T-helper 1 cell treated with Interleukin-12 subunit alpha and Interleukin-12 subunit beta and Interleukin-4 antibody, amounts not matched to agents 30 ng/mL and 1 ng/mL, for 36 hours (primary cell): ENCODE results near the gene KDM3B. TPM values are rescaled to one million over a fixed set of nuclear protein-coding genes. Genes with fewer than 3 reads are reported as not detected.
"Not testable (repeated sequence)": the region's sequence is repeated elsewhere in the genome, so short reads cannot be mapped to it uniquely, and the experiment has no call there.

Experiments used
- intact Hi-C: fragments of 100-400 bp; cut with micrococcal nuclease; formaldehyde crosslinking; loops from one replicate; pipeline ENCODE4 v1.15.1; 2024
- total RNA-seq: library from RNA; stranded (reverse); gene quantifications from 2 replicates; pipeline ENCODE4 v1.2.3, GENCODE V29; 2022

Gene KDM3B, protein sequence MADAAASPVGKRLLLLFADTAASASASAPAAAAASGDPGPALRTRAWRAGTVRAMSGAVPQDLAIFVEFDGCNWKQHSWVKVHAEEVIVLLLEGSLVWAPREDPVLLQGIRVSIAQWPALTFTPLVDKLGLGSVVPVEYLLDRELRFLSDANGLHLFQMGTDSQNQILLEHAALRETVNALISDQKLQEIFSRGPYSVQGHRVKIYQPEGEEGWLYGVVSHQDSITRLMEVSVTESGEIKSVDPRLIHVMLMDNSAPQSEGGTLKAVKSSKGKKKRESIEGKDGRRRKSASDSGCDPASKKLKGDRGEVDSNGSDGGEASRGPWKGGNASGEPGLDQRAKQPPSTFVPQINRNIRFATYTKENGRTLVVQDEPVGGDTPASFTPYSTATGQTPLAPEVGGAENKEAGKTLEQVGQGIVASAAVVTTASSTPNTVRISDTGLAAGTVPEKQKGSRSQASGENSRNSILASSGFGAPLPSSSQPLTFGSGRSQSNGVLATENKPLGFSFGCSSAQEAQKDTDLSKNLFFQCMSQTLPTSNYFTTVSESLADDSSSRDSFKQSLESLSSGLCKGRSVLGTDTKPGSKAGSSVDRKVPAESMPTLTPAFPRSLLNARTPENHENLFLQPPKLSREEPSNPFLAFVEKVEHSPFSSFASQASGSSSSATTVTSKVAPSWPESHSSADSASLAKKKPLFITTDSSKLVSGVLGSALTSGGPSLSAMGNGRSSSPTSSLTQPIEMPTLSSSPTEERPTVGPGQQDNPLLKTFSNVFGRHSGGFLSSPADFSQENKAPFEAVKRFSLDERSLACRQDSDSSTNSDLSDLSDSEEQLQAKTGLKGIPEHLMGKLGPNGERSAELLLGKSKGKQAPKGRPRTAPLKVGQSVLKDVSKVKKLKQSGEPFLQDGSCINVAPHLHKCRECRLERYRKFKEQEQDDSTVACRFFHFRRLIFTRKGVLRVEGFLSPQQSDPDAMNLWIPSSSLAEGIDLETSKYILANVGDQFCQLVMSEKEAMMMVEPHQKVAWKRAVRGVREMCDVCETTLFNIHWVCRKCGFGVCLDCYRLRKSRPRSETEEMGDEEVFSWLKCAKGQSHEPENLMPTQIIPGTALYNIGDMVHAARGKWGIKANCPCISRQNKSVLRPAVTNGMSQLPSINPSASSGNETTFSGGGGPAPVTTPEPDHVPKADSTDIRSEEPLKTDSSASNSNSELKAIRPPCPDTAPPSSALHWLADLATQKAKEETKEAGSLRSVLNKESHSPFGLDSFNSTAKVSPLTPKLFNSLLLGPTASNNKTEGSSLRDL (N-terminal part only)
- 63.9 and 68.5 TPM in 2 replicates for total RNA-seq

DNA sequence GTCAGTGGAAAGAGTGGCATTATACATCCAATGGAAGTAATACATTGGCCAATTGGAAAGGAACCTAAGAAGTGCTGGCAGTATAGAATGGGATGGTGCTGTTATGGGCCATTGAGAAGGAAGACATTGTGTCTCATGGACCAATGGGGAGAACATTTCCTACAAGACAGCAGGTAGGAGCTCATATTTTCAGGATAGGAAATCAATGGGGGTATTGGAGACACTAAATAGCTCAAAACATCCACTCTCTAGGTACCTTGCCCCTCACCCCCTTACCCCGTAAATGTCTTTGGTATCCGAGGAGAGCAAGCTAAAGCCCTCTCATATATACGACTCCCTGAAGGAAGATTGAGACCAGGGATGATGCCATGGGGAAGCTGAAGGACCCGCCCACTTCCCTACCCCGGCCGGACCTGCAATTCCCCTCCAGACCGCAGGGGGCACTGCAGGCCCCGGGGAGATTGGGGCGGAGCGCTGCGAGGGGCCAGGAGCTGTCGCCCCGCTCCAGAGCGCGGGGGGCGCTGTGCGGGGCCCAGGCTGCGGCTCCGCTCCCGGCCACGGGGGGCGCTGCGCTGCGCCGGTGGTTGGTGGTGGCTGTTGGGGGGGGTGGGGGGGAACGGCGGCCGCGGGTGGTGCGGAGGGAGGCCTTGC is at the start of gene KDM3B:
Gene KDM3B (plus strand): TSS at position 615 of the 651 bp plus-strand sequence. CDS start 111 bp downstream, outside the sequence.
- intact Hi-C loops, result loop anchor here (1.0 to 5.0 kb wide), 7 partner anchors 14 to 1755 kb away; partner anchors contain the start of genes BRD8, CDC25C, EGR1 and FAM13B

DNA sequence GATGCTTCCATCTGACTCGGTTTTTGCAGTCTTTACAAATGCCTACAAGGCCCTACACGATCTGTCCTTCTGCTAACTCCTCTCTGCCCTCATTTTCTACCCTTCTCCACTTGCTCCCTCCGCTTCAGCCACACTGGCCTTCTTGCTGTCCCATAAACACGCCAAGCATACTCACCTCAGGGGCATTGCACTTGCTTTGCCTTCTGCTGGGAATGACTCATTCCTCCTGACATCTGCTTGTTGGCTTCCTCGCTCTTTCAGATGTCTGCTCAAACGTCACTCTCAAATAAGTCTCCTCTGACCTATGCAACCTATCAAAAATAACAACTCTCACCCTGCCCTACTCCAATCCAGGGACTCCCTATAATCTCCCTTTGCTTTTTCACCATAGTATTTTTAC is 49.1 kb upstream of the KDM3B start:
- intact Hi-C loops, result no loop called here

DNA sequence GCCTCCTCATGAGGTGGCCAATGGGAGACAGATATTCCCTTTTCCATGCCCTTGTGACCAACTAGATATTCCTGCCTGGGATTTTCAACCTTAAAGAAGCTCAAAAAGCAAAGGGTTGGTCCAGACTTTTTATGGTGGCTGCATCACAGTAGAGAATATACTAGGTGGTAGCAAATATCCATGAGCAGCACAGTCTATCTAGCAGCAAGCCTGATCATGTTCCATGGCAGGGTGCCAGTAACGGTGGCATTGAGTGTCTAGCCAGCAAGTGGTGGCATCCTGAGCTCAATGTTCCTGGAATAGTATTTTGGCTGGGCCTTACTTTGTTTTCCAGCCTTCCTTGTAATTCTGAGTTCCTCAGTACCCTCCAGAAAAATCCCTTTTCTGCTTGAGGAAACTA is 46.7 kb upstream of the KDM3B start:
- intact Hi-C loops, result no loop called here

DNA sequence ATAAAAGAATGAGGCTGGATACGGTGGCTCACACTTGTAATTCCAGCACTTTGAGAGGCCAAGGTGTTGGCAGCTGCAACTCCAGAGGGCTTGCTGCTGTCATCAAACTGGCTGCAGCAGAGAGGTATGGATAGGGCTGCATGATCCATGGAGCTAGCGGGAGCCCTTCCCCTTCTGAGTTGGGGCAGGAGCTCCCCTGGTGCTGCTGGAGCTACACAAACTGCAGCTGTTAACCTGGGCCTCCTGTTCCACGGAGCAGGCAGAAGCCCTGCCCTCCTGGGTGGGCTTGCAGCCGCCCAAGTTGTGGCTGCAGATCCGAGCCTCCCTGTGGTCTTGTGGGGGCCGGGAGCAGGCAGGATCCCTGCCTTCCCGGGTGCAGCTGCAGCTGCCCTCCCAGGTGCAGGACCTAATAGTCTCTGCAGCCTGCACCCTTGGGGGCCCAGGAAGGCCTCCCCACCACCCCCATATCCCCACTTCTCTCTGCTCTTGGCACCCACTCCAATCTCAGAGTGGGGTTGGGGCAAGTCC is 36.7 kb upstream of the KDM3B start:
- intact Hi-C loops, result no loop called here

DNA sequence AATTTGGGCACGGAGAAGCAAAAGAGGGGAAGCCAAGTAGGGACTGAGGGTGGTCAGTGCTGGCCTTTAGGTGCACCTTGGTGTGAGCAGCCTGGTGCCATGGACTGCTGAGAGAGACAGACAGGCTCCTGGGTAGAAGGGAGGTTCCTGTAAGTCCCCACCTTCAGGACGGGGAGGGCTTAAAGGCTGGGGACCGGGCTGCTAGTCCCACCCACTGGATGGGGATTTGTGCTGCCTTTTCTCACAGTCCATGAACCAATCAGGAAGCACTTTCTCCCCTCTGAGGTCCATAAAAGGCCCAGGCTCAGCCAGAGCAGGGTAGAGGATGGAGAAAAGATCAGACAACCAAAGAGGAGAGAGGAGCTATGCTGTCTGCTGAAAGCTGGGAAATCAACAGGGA is 36.1 kb upstream of the KDM3B start:
- intact Hi-C loops, result no loop called here

DNA sequence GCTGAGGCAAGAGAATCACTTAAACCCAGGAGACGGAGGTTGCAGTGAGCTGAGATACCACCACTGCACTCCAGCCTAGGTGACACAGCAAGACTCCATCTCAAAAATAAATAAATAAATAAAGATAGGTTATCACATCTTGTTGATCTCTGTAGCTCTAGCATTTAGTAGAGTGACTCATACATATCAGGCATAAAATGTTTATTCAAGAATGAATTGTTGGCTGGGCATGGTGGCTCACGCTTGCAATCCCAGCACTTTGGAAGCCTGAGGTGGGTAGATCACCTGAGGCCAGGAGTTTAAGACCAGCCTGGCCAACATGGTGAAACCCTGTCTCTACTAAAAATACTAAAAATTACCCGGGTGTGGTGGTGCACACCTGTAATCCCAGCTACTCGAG is 34.3 kb upstream of the KDM3B start:
- intact Hi-C loops, result not testable (repeated sequence)

DNA sequence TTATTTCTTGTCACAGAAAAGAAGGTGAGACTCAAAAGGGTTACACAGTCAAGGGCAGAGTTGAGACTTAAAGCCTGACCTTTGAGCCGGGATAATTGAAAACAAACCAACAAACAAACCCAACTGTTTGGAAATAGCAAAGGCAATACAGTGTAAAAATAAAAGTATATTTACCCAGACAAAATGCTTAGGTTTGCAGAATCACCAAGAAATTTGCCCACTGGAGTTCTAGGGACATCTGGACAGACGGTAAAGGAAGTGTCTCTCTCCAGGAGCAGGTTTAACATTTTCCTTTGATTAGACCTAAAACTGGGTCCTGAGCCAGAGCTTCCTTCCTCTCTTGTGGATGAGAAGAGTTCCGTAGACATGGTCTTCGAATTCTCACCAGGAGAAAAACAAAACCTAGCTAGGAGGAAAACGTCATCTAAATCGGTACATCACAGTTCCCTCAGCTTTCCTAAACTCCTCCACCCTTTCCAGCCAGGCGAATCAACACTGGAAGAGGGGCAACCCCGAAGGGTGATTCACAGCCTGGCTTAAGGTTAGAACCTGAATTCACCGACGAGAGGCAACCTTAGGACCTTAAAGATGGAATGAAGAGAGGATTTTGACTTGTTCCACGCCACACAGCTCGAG is 21.6 kb upstream of the KDM3B start:
- intact Hi-C loops, result loop anchor here (1.0 to 10.0 kb wide), 11 partner anchors 8 to 1974 kb away; partner anchors contain the start of genes BRD8, CDC23, ETF1 and KDM3B

DNA sequence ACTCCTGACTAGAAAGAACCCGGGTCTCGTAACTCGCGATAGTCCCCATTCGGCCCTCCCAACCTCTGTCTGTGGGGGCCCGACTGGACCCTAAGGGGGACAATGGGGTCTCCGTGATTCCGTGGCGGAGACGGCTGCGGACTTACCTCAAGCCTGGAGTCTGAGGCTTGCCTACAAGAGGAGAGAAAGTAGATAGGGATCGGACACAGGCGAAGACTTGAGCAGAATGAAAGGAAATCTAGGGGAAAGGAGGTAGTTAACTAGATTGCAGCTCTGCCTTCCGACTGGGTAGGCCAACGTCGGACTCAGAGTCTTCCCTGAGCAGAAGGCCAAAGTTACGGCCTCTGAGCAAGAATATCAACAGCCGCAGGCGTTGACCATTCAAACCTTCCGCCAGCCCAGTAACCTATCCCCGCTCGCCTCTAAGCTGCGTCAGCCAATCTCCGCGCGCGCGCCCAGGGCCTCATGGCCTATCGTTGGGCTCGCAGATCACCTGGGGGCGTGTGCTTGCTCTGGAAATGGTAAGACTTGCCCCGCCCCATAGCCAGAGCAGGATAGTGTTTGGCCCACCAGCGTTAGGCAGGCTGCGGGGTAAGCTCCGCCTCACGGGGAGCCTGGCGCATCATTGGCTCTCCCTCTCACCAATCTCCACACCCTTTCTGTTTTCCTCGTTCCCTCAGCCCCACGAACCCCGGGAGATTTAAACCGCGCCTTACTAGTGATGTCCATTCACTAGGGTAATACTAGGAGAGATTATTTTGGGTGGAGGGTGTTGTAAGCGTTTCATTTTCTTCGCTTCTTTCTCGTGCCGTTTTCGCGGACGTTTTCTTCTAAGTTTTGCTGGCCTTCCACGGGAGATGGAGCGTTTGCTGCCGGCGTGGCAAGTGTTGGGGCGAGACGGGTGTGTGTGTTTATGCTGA is 20.8 kb upstream of the KDM3B start, which contains the start of gene CDC25C:
Gene CDC25C (minus strand): TSS at position 356 of the 920 bp plus-strand sequence. CDS start 624 bp downstream, outside the sequence.
- intact Hi-C loops, result loop anchor here (1.0 to 10.0 kb wide), 12 partner anchors 8 to 1973 kb away; partner anchors contain the start of genes BRD8, CDC23, ETF1 and HSPA9

DNA sequence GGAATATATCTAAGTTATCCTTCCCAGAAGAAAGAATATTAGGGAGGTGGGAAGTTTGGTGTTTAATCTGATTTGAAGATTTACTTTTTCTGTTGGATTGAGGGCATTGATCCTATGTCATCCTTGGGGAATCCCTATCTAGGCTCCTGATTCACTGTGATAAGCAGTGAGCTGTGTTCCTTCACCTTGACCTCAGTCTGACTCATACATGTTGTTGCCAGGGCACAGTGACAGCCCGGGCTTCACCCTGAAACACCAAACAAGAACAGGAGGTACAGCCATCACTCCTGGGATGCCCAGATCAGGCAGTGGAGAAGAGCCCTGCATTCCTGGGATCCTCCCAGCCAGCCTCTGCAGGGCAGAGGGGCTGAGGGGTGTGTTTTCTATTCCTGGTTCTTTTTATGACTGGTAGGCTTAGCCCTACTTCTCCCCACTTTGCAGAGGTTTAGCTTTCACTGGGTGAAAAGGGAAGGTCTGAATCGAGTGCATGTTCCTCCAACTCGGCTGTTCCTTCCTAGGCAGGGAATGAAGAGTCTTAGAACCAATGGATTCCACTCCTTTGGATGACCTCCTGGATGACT is 17.5 kb upstream of the KDM3B start:
- intact Hi-C loops, result loop anchor here (5.0 to 10.0 kb wide), 7 partner anchors 298 to 1970 kb away; partner anchors contain the start of genes HNRNPA0, PAIP2, PFDN1 and SIL1

DNA sequence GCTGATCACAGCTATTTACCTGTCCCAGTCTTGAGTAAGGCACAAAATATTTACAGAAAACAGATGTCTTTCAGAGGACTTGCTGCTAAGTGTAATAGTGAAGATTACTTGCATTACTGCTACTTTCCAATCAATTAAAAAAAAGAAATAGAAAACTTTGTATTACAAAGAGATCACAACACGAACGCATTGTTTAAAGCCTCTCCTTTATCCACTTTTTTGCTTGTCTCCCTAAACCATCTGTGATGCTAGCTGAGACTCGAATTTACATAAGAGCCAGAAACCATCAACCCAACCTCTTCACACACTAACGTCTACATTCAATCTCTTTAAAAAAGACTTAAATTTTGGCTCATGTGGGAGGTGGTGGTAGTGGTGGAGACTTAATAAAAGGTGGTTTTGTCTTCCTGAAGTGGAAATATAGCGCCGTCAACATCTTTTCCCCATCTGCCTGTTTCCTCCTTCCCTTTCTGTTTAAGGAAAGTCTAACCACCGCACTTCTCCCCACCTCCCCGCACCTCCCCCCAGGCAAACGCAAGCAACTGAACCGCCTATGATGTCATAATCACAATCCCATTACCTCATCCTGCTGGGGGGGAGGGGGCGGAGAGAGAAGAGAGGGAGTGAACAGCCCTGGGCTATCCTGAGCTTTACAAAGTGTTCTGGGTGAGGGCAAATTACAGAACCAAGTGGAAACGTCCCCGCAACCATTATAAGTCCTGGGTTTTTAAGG is 15.4 kb upstream of the KDM3B start:
- intact Hi-C loops, result loop anchor here (1.0 to 10.0 kb wide), 10 partner anchors 124 to 1968 kb away; partner anchors contain the start of genes BRD8, CDC23, EGR1 and HNRNPA0

DNA sequence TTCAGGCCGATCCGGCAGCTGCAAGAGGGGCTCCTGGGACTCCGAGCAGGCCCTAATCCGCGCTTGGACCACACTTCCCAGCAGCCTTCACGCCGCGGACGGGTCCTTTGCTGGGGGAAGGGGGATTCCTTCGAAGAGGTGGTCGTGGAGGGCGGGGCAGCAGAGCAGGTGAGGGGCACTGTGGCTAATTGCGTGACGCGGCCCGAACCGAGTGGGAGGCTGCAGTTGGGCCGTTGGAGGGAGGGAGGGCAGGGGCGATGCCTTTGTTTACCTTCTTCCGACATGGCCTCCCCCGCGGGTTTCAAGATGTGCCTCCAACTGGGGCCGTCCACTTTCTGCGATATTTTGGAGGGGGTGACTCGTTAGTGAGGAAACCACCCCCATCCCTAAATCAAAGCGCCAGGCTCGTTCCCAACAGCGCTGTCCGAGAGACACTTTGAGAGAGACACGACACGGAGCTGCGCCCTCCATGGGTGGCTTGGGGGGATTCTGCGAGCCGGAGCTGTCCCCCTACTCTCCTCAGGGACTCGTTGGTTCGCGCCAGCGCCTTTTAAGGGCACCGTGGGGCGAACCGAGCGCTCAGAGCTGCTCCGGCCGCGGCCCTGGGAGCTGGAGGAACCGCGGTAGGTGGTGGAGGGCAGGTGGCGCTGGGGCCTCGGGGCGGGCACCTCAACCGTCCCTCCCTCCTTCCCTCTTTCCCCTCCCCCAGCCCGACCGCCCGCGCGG is 14.6 kb upstream of the KDM3B start, which contains the start of gene FAM53C:
Gene FAM53C (plus strand): TSS at position 582 of the 726 bp plus-strand sequence. CDS start 3,070 bp downstream, outside the sequence.
- intact Hi-C loops, result loop anchor here (1.0 to 10.0 kb wide), 13 partner anchors 14 to 1967 kb away; partner anchors contain the start of genes BRD8, CDC23, EGR1 and ETF1

DNA sequence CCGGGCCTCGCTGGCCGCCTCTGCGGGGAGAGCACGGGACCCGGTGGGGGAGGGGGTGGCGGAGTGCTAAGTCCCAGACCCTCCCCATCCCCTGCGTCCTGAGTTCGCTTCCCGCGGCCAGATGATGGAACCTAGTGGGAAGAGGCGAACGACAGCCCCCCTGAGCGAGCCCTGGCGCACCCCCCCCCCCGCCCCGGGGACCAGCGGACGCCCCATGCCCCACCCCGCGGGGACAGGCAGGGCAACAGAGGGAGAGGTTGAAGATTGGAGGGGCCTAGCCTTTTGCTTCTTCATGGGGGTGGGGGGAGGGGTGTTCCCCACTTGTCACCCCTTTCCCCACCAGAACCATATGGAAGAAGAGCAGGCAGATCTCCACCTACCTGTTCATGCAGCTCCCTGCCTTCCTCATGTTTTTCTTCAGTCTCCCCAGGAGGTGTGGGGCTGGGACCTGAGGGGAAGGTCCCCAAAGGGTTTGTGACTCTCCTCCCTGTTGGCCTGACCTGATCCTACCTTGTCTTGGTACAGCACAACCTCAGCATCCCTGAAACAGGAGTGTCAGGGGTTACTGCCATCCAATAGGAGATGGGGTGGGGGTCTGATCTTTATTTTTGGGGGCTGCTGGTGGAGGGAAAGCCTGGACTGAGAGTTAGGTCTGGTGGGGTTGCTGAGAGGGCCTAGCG is 13.9 kb upstream of the KDM3B start:
- intact Hi-C loops, result loop anchor here (1.0 to 10.0 kb wide), 9 partner anchors 7 to 1966 kb away; partner anchors contain the start of genes CDC25C, ETF1, HNRNPA0 and KDM3B

DNA sequence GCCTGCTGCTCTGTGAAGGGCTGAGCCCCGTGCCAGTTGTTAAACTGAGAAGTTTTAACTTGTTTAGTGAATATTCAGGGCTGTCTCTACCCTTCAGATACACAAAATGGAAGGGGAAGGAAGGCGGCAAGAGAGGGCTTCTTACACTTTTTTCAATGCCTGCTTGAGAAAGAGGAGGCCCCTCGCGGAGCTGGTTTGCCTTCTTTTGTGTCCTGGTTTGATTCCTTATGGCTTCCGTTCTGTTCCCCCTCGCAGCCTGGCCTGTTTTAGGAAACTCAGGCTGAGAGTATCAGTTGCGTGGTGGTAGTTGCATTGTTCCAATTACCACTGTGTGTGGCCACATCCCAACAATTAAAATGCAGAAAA is 13.4 kb upstream of the KDM3B start:
- intact Hi-C loops, result loop anchor here (1.0 to 10.0 kb wide), 7 partner anchors 8 to 1966 kb away; partner anchors contain the start of genes CDC25C, HNRNPA0, PAIP2 and PFDN1

DNA sequence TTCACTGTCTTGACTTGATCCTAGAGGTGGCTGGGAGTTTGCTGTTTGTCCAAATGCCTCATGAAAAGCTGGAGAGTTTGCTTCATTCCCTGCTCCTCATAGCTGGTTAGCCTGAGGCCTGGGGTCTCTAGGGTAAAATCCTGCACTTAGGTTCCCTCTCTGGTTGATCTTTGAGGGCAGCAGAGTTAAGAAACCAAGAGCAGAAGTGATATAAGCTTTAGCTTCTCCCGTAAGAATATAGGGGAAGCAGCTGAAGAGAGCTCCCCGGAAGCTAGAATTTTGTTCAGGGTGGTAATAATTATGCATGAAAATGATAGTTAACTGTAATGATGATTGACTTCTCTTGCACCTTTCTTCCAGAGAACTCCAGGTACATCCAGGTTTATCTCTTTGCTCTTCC is 13.0 kb upstream of the KDM3B start:
- intact Hi-C loops, result loop anchor here (1.0 to 10.0 kb wide), 7 partner anchors 8 to 1965 kb away; partner anchors contain the start of genes CDC25C, HNRNPA0, PAIP2 and PFDN1

DNA sequence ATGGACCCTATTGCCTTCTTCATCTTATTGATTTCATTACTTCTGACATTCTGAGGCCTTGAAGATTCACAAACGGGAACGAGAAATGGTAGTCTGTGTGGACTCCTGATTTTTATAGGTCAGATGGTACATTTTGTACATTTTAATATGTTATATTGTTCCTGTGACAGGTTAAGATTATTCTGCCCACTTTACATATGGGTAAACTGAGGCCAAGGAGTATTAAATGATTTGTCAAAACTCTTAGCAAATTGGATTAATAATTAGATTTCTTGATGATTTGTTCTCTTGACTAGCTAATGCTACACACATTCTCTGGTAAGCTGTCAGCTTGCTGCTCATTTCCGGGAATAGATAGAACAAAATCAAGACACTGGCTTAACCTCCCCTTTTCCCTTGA is 12.5 kb upstream of the KDM3B start:
- intact Hi-C loops, result no loop called here
